K562 (cell line): ENCODE results near the gene DIP2A. TPM values are rescaled to one million over a fixed set of nuclear protein-coding genes. Genes with fewer than 3 reads are reported as not detected.

Experiments
- ATAC-seq: fragments of 200-7000 bp; cut with Tn5 transposase; 3 replicates; pipeline ENCODE4 v1.9.1; 2020; ENCODE audit warnings: moderate library complexity
- BruUV-seq: library from RNA; stranded (reverse); fragments of 400-500 nt; replicated peaks from 2 replicates; lab custom pipeline; 2021; lab: Mats Ljungman, UMichigan
- CTCF ChIA-PET: fragments of 300-600 bp; formaldehyde crosslinking; extraction: SDS; loops from one replicate; lab custom pipeline; 2021; ENCODE audit warnings: low intra/inter-chr PET ratio; lab: Yijun Ruan, JAX
- POLR2A ChIA-PET: fragments of 300-600, 350-650 bp; sonication (Branson Sonifier 250); formaldehyde crosslinking; extraction: SDS; loops from one replicate; lab custom pipeline; 2021; ENCODE audit warnings: antibody characterized with exemption, inconsistent platforms; lab: Yijun Ruan, JAX
- DNase-seq, 4 experiments: peaks; one replicate each; pipeline versions ENCODE4 v3.0.0 to v3.0.0-alpha.2; 2011 to 2018; ENCODE audit warnings: low spot score in 3 of 4, mixed read lengths in 3 of 4; ENCODE audit errors: extremely low read depth in 1 of 4
- FAIRE-seq: peaks from 2 replicates; lab custom pipeline; 2011; peaks lifted over from hg19 to GRCh38; lab: Jason Lieb, UNC
- H2AFZ ChIP-seq: 2 replicates; pipeline ENCODE4 v1.6.0; 2011; ENCODE audit warnings: low read depth, low read length, control low read depth, inconsistent platforms
- H3K27ac ChIP-seq: fragments of 200-600 bp; 3 replicates; pipeline ENCODE4 v1.8.0; 2011; ENCODE audit warnings: low read depth, mild to moderate bottlenecking, control low read depth, inconsistent platforms, low read length, moderate library complexity, mixed read lengths; ENCODE audit errors: extremely low read depth
- H3K27me3 ChIP-seq, 2 experiments: fragments of 300-600 bp in 1 of 2; 2 replicates in 1 of 2; 3 replicates in 1 of 2; pipeline versions ENCODE4 v1.6.0 to v1.8.0; 2011; ENCODE audit warnings: inconsistent platforms in 2 of 2, low read length in 2 of 2, mild to moderate bottlenecking in 1 of 2, mixed read lengths in 1 of 2, moderate library complexity in 1 of 2; ENCODE audit not compliant: control insufficient read depth in 2 of 2, insufficient read depth in 2 of 2
- H3K36me3 ChIP-seq: fragments of 300-600 bp; 3 replicates; pipeline ENCODE4 v1.8.0; 2011; ENCODE audit warnings: mild to moderate bottlenecking, low read length, inconsistent platforms; ENCODE audit not compliant: control insufficient read depth, insufficient read depth
- H3K4me1 ChIP-seq, 2 experiments: fragments of 200-600 bp in 1 of 2; replicated peaks in 1 of 2; 2 replicates in 1 of 2; 3 replicates in 1 of 2; pipeline versions ENCODE4 v1.5.1 to v1.8.0; 2011; ENCODE audit warnings: inconsistent platforms in 2 of 2, low read length in 2 of 2, mild to moderate bottlenecking in 1 of 2, mixed read lengths in 1 of 2, moderate library complexity in 1 of 2; ENCODE audit not compliant: control insufficient read depth in 2 of 2, insufficient read depth in 2 of 2
- H3K4me2 ChIP-seq: 2 replicates; pipeline ENCODE4 v1.6.1; 2011; ENCODE audit warnings: low read length, control low read depth, inconsistent platforms, mixed read lengths; ENCODE audit not compliant: insufficient read depth
- H3K4me3 ChIP-seq: fragments of 200-600 bp; sonication (generic), shearing (Covaris generic); 2 replicates; pipeline ENCODE4 v1.5.1; 2016; ENCODE audit warnings: control low read depth, inconsistent platforms
- H3K79me2 ChIP-seq: fragments of 200-600 bp; 3 replicates; pipeline ENCODE4 v1.8.0; 2011; ENCODE audit warnings: low read length, inconsistent platforms; ENCODE audit not compliant: control insufficient read depth, insufficient read depth
- H3K9ac ChIP-seq, 2 experiments: 2 replicates each; pipeline versions ENCODE4 v1.6.0 to v1.6.1; 2011; ENCODE audit warnings: low read depth in 2 of 2, low read length in 2 of 2, control low read depth in 1 of 2, inconsistent platforms in 1 of 2, mild to moderate bottlenecking in 1 of 2, mixed read lengths in 1 of 2; ENCODE audit not compliant: insufficient read depth in 1 of 2
- H3K9me1 ChIP-seq: one replicate; pipeline ENCODE4 v1.6.0; 2011; ENCODE audit warnings: inconsistent platforms, mild to moderate bottlenecking, low read length, moderate library complexity; ENCODE audit not compliant: control insufficient read depth, insufficient read depth
- H3K9me3 ChIP-seq: replicated peaks from 2 replicates; pipeline ENCODE4 v1.5.1; 2011; ENCODE audit warnings: low read depth, low read length, inconsistent platforms; ENCODE audit not compliant: control insufficient read depth, insufficient read depth
- H4K20me1 ChIP-seq: replicated peaks from 2 replicates; pipeline ENCODE4 v1.6.1; 2011; ENCODE audit warnings: low read length, inconsistent platforms, mixed read lengths; ENCODE audit not compliant: control insufficient read depth, insufficient read depth
- HMBOX1 ChIP-seq: sonication (generic); IDR thresholded peaks from 2 replicates; pipeline ENCODE4 v1.6.1; 2016
- NFIC ChIP-seq: fragments of 450-650 bp; IDR thresholded peaks from 2 replicates; pipeline ENCODE4 v1.6.1; 2017; ENCODE audit warnings: mild to moderate bottlenecking, inconsistent platforms
- NFIX ChIP-seq: fragments of 250-450 bp; sonication (Bioruptor Pico); IDR thresholded peaks from 2 replicates; pipeline ENCODE4 v1.4.0; 2020; ENCODE audit warnings: low read depth, mild to moderate bottlenecking, moderate library complexity
- POLR3A ChIP-seq: IDR thresholded peaks from 2 replicates; pipeline ENCODE4 v1.6.1; 2011; ENCODE audit warnings: borderline replicate concordance, mild to moderate bottlenecking, moderate library complexity; ENCODE audit not compliant: insufficient read length, insufficient read depth; ENCODE audit errors: extremely low read depth
- RBM17 ChIP-seq: fragments of 200-400 bp; formaldehyde crosslinking; IDR thresholded peaks from 2 replicates; pipeline ENCODE4 v1.6.1; 2017; ENCODE audit warnings: low read depth, mild to moderate bottlenecking, low read length, borderline replicate concordance
- ZNF232 ChIP-seq: sonication (generic); formaldehyde crosslinking; IDR thresholded peaks from 2 replicates; pipeline ENCODE4 v1.8.0; 2022; ENCODE audit warnings: mild to moderate bottlenecking, missing genetic modification reagents
- WGBS: fragments of 100-300 bp; shearing (Covaris generic); methylation state at CpG from one replicate; pipeline ENCODE4 v1.1.6; 2016; ENCODE audit warnings: low coverage, mixed read lengths; ENCODE audit not compliant: insufficient coverage; ENCODE audit errors: missing lambda C conversion rate; 5-methylcytosine and 5-hydroxymethylcytosine counted together
- in situ Hi-C: fragments of 300-500 bp; cut with MboI; formaldehyde crosslinking; loops from 4 replicates; pipeline ENCODE4 v1.15.0; 2018; ENCODE audit warnings: inconsistent platforms, mixed read lengths
- intact Hi-C: fragments of 100-400 bp; cut with micrococcal nuclease; formaldehyde crosslinking; loops from 2 replicates; pipeline ENCODE4 v1.14.2; 2022
- polyA plus RNA-seq, 8 experiments: library from polyadenylated mRNA; depleted of rRNA in 4 of 8; stranded (reverse) in 5 of 8; unstranded in 3 of 8; fragments of >200 nt; fragmentation: Nextera tagmentation in 2 of 8; fragmentation: Illumina TruSeq in 1 of 8; extraction: Ambion mirVana in 2 of 8; extraction: Trizol in 1 of 8; gene quantifications; 2 replicates each; pipeline versions ENCODE4 v1.2.1 to v1.2.3, GENCODE V29; 2011 to 2014; ENCODE audit warnings: inconsistent platforms in 1 of 8, missing spikeins in 1 of 8
- total RNA-seq, 7 experiments: library from RNA; depleted of rRNA in 6 of 7; stranded (reverse); fragments of >200 nt in 6 of 7; fragmentation: Illumina TruSeq in 2 of 7; extraction: Trizol in 2 of 7; gene quantifications; 2 replicates each; pipeline versions ENCODE4 v1.2.1 to v1.2.3, GENCODE V29; 2011 to 2021; ENCODE audit warnings: low replicate concordance in 1 of 7
- TF ChIP-seq, protein P1 (sequence below): sonication (generic); formaldehyde crosslinking; IDR thresholded peaks from 2 replicates; pipeline ENCODE4 v1.8.0; 2022; ENCODE audit warnings: missing genetic modification reagents, mild to moderate bottlenecking, borderline replicate concordance

DIP2A gene
- total and polyA plus RNA-seq, 9 of the 15 experiments (the other 6 are each of a cell fraction or from before 2014, with no cell fraction given) = 4.3 to 34.5 (median 20.3) TPM

DNA sequence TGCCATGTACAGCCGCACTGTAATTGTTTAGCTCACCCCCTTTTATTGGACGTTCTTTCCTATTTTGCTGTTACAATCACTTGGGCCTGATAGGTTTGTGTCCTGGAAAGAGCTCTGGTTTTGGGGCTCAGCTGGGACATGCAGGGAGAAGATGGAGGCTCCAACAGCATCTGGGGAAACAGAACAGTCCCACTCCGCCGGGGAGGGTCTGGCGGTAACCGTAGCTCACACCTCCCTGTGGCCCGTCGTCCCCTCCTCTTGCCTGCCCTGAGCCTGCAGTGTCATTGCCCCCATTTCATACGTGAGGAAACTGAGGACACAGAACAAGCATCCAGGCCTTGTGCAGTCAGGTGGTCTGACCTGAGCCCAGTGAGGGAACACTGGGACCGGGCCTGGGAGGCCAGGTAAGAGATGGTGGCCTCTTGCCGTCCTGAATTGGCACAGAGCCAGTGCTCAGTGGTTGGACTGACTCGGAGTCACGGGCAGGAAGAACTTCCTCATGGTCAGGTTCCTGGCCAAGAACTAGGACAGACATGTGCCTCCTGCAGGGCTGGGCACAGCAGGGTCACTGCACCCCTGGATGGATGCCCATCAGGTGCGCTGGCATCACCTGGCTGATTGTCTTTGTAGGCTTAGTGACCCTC, 104.4 kb downstream of the DIP2A start:
- Histone ChIP-seq H3K36me3 (peaks cover 85% of the 10 kb centered on the region; the same call in 2 of the 3 replicates), H3K4me1 (peaks cover 0 to 19% of the 10 kb centered on the region in 2 experiments; a peak in 2 of 5 replicates), H3K9ac (peak overlapping the region in 1 of 2 experiments; percentile 17; a peak in 1 of 4 replicates), H3K9me1 (peaks cover 4% of the 10 kb centered on the region), H3K4me2 (no peak overlapping the region), H3K4me3 (no peak overlapping the region), H4K20me1 (no peaks in the 10 kb centered on the region), H3K9me3 (no peaks in the 10 kb centered on the region), H3K27ac (no peak overlapping the region), H2AFZ (no peak overlapping the region), H3K79me2 (no peaks in the 10 kb centered on the region), H3K27me3 (no peaks in the 10 kb centered on the region)
- ATAC-seq (no peak), DNase-seq (peak in 1 of 4 experiments; percentile 7), FAIRE-seq (peak; percentile 15)
- in situ Hi-C loops (no loop called here), intact Hi-C loops (no loop called here)
- 85% methylated on average over 14 of the region's 14 CpGs for WGBS
- BruUV-seq = no TSS peak
- ChIA-PET POLR2A (interaction anchor here (0.7 to 1.4 kb wide), 4 partner anchors 9 to 45 kb away, joined by 3 to 5 read pairs (median 3); no protein-coding TSS in a partner anchor), CTCF (no interaction called here)
- peak; percentile 97 for TF ChIP-seq NFIC
- TF ChIP-seq ZNF232 (CRISPR knock-in tag) = no peak
- peak; percentile 59 for TF ChIP-seq NFIX (CRISPR knock-in tag)

GRCh38 chr21:46564391-46564790, 105.7 kb downstream of the DIP2A start:
- Histone ChIP-seq H3K27ac (no peak overlapping the region), H3K27me3 (no peaks in the 10 kb centered on the region), H3K4me1 (peaks cover 0 to 15% of the 10 kb centered on the region in 2 experiments; a peak in 2 of 5 replicates), H3K4me3 (no peak overlapping the region), H3K36me3 (peaks cover 83% of the 10 kb centered on the region; the same call in 2 of the 3 replicates), H3K9me3 (no peaks in the 10 kb centered on the region), H3K9me1 (peaks cover 4% of the 10 kb centered on the region), H3K9ac (no peak overlapping the region), H3K4me2 (no peak overlapping the region)
- POLR2A ChIA-PET = interaction anchor here (0.9 kb wide), 1 partner anchor 17 kb away, joined by 3 read pairs; no protein-coding TSS in a partner anchor
- DNase-seq = peak in 1 of 4 experiments; percentile 8
- no peak for ATAC-seq
- in situ Hi-C loops = no loop called here
- intact Hi-C loops = no loop called here
- CTCF ChIA-PET = no interaction called here
- BruUV-seq = no TSS peak
- FAIRE-seq = no peak
- no peak for TF ChIP-seq POLR3A
- no peak for TF ChIP-seq HMBOX1
- no peak for TF ChIP-seq RBM17
- TF ChIP-seq, protein P1, sequence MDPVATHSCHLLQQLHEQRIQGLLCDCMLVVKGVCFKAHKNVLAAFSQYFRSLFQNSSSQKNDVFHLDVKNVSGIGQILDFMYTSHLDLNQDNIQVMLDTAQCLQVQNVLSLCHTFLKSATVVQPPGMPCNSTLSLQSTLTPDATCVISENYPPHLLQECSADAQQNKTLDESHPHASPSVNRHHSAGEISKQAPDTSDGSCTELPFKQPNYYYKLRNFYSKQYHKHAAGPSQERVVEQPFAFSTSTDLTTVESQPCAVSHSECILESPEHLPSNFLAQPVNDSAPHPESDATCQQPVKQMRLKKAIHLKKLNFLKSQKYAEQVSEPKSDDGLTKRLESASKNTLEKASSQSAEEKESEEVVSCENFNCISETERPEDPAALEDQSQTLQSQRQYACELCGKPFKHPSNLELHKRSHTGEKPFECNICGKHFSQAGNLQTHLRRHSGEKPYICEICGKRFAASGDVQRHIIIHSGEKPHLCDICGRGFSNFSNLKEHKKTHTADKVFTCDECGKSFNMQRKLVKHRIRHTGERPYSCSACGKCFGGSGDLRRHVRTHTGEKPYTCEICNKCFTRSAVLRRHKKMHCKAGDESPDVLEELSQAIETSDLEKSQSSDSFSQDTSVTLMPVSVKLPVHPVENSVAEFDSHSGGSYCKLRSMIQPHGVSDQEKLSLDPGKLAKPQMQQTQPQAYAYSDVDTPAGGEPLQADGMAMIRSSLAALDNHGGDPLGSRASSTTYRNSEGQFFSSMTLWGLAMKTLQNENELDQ (CRISPR knock-in tag) = no peak
- TF ChIP-seq, all 486 proteins: peak for 0
- no peaks in the 10 kb centered on the region for H4K20me1 ChIP-seq
- WGBS = 69% methylated on average over 10 of the region's 10 CpGs
- no peak overlapping the region for H2AFZ ChIP-seq
- no peaks in the 10 kb centered on the region for H3K79me2 ChIP-seq
